ENCODE data around the gene FOXJ2. TPM values are rescaled to one million over a fixed set of nuclear protein-coding genes. Genes with fewer than 3 reads are reported as not detected.
"Not testable (repeated sequence)": the region's sequence is repeated elsewhere in the genome, so short reads cannot be mapped to it uniquely, and the experiment has no call there.

FOXJ2 gene
- polyA plus RNA-seq (2013, experiment 1 of 2), result 12.5 TPM
- 11.9 TPM for polyA plus RNA-seq (2013, experiment 2 of 2)

GRCh38 chr12:8032242-8033152 lies at the start of gene FOXJ2:
FOXJ2 (plus strand) TSS chr12:8032716; CDS start chr12:8039833, 7,117 bp downstream.
- whole genome bisulfite sequencing, result 1% methylated on average over 52 of the region's 93 CpGs
- DNase-seq, result peak; percentile 73
- Histone ChIP-seq H3K23ac (ENCODE audit: low read length in 2 of 2) (peak within 1 kb of the TSS in 1 of 2 experiments; percentile 97), H2BK12ac (ENCODE audit: low read length in 2 of 2) (peak within 1 kb of the TSS; percentile 59 to 80), H2BK15ac (ENCODE audit: low read depth, poor library complexity, severe bottlenecking) (peak within 1 kb of the TSS; percentile 87), H2BK120ac (ENCODE audit: low read depth, low read length) (peak within 1 kb of the TSS; percentile 66), H3K27me3 (ENCODE audit: control insufficient read depth in 1 of 2, insufficient read depth in 1 of 2, low read length in 2 of 2) (no peaks in the 10 kb centered on the region), H4K91ac (ENCODE audit: low read length) (peak within 1 kb of the TSS; percentile 77), H3K4ac (ENCODE audit: low read depth in 1 of 2, low read length in 2 of 2) (peak within 1 kb of the TSS; percentile 79 to 95), H4K8ac (ENCODE audit: low read length) (peak within 1 kb of the TSS; percentile 81), H3K4me1 (ENCODE audit: control insufficient read depth, insufficient read depth, low read depth, low read length) (peaks cover 14% of the 10 kb centered on the region), H2AK5ac (ENCODE audit: low read length, severe bottlenecking) (no peak within 1 kb of the TSS), H3K14ac (ENCODE audit: low read length in 2 of 2) (peak within 1 kb of the TSS in 1 of 2 experiments; percentile 86), H3K9me3 (ENCODE audit: control insufficient read depth, low read length) (no peaks in the 10 kb centered on the region), H3K4me3 (ENCODE audit: insufficient read depth in 1 of 2, low read depth in 1 of 2, low read length in 2 of 2) (peak within 1 kb of the TSS; percentile 82 to 89), H3K36me3 (ENCODE audit: control insufficient read depth in 1 of 2, insufficient read depth in 2 of 2, low read depth in 1 of 2, low read length in 2 of 2) (peaks cover 3 to 11% of the 10 kb centered on the region in 2 experiments), H2BK5ac (ENCODE audit: low read depth, low read length, poor library complexity, severe bottlenecking) (peak within 1 kb of the TSS; percentile 67), H3K4me2 (ENCODE audit: low read length, poor library complexity, severe bottlenecking) (peak within 1 kb of the TSS; percentile 94), H3K79me1 (replicated peaks; ENCODE audit: low read length, poor library complexity, severe bottlenecking) (peaks cover 26% of the 10 kb centered on the region), H3K9ac (ENCODE audit: low read length) (peak within 1 kb of the TSS; percentile 96), H3K27ac (ENCODE audit: low read length, poor library complexity, severe bottlenecking) (peak within 1 kb of the TSS; percentile 19), H2AFZ (ENCODE audit: low read depth, low read length) (peak within 1 kb of the TSS; percentile 91), H3K18ac (ENCODE audit: low read depth in 1 of 2, low read length in 2 of 2) (peak within 1 kb of the TSS; percentile 83 to 98)

- H3K9me3 ChIP-seq (ENCODE audit: control insufficient read depth, low read length); H3K23ac ChIP-seq (ENCODE audit: low read length in 2 of 2): not testable (repeated sequence)
Measured at GRCh38 chr12:7983019-7983418, 49.5 kb upstream of the FOXJ2 start.

GRCh38 chr12:7983460-7983859 lies 49.1 kb upstream of the FOXJ2 start:
- H2BK120ac ChIP-seq (ENCODE audit: low read depth, low read length); H3K36me3 ChIP-seq (ENCODE audit: control insufficient read depth in 1 of 2, insufficient read depth in 2 of 2, low read depth in 1 of 2, low read length in 2 of 2); H3K4me2 ChIP-seq (ENCODE audit: low read length, poor library complexity, severe bottlenecking); DNase-seq; H4K91ac ChIP-seq (ENCODE audit: low read length); H3K4ac ChIP-seq (ENCODE audit: low read depth in 1 of 2, low read length in 2 of 2); H3K9me3 ChIP-seq (ENCODE audit: control insufficient read depth, low read length); H3K4me1 ChIP-seq (ENCODE audit: control insufficient read depth, insufficient read depth, low read depth, low read length); H2BK12ac ChIP-seq (ENCODE audit: low read length in 2 of 2); H3K4me3 ChIP-seq (ENCODE audit: insufficient read depth in 1 of 2, low read depth in 1 of 2, low read length in 2 of 2); H3K27me3 ChIP-seq (ENCODE audit: control insufficient read depth in 1 of 2, insufficient read depth in 1 of 2, low read length in 2 of 2); H2AK5ac ChIP-seq (ENCODE audit: low read length, severe bottlenecking); H3K79me1 ChIP-seq (replicated peaks; ENCODE audit: low read length, poor library complexity, severe bottlenecking); H2BK15ac ChIP-seq (ENCODE audit: low read depth, poor library complexity, severe bottlenecking); H2BK5ac ChIP-seq (ENCODE audit: low read depth, low read length, poor library complexity, severe bottlenecking); H3K9ac ChIP-seq (ENCODE audit: low read length); H2AFZ ChIP-seq (ENCODE audit: low read depth, low read length); H3K14ac ChIP-seq (ENCODE audit: low read length in 2 of 2); H3K27ac ChIP-seq (ENCODE audit: low read length, poor library complexity, severe bottlenecking); H3K18ac ChIP-seq (ENCODE audit: low read depth in 1 of 2, low read length in 2 of 2); H4K8ac ChIP-seq (ENCODE audit: low read length); H3K23ac ChIP-seq (ENCODE audit: low read length in 2 of 2): not testable (repeated sequence)
- 86% methylated on average over 1 of the region's 1 CpG for WGBS

More at GRCh38 chr12:7983019-7983418, 49.5 kb upstream of the FOXJ2 start:
- not testable (repeated sequence) for H3K4ac ChIP-seq (ENCODE audit: low read depth in 1 of 2, low read length in 2 of 2); H3K18ac ChIP-seq (ENCODE audit: low read depth in 1 of 2, low read length in 2 of 2); H3K14ac ChIP-seq (ENCODE audit: low read length in 2 of 2); H2BK15ac ChIP-seq (ENCODE audit: low read depth, poor library complexity, severe bottlenecking); H3K27me3 ChIP-seq (ENCODE audit: control insufficient read depth in 1 of 2, insufficient read depth in 1 of 2, low read length in 2 of 2); H2BK12ac ChIP-seq (ENCODE audit: low read length in 2 of 2); H3K27ac ChIP-seq (ENCODE audit: low read length, poor library complexity, severe bottlenecking); H4K8ac ChIP-seq (ENCODE audit: low read length); H3K4me3 ChIP-seq (ENCODE audit: insufficient read depth in 1 of 2, low read depth in 1 of 2, low read length in 2 of 2); H2BK5ac ChIP-seq (ENCODE audit: low read depth, low read length, poor library complexity, severe bottlenecking); DNase-seq; H2BK120ac ChIP-seq (ENCODE audit: low read depth, low read length); H3K4me2 ChIP-seq (ENCODE audit: low read length, poor library complexity, severe bottlenecking); H2AK5ac ChIP-seq (ENCODE audit: low read length, severe bottlenecking); H3K9ac ChIP-seq (ENCODE audit: low read length); H3K4me1 ChIP-seq (ENCODE audit: control insufficient read depth, insufficient read depth, low read depth, low read length); H2AFZ ChIP-seq (ENCODE audit: low read depth, low read length); H4K91ac ChIP-seq (ENCODE audit: low read length); H3K36me3 ChIP-seq (ENCODE audit: control insufficient read depth in 1 of 2, insufficient read depth in 2 of 2, low read depth in 1 of 2, low read length in 2 of 2); H3K79me1 ChIP-seq (replicated peaks; ENCODE audit: low read length, poor library complexity, severe bottlenecking)
- WGBS, result 95% methylated on average over 10 of the region's 11 CpGs

- Histone ChIP-seq H3K18ac (ENCODE audit: low read depth in 1 of 2, low read length in 2 of 2) (no peak overlapping the region), H2AFZ (ENCODE audit: low read depth, low read length) (no peak overlapping the region), H3K4me2 (ENCODE audit: low read length, poor library complexity, severe bottlenecking) (no peak overlapping the region), H2AK5ac (ENCODE audit: low read length, severe bottlenecking) (no peak overlapping the region), H4K91ac (ENCODE audit: low read length) (no peak overlapping the region), H3K79me1 (replicated peaks; ENCODE audit: low read length, poor library complexity, severe bottlenecking) (no peaks in the 10 kb centered on the region), H3K14ac (ENCODE audit: low read length in 2 of 2) (no peak overlapping the region), H3K27ac (ENCODE audit: low read length, poor library complexity, severe bottlenecking) (no peak overlapping the region), H3K4me1 (ENCODE audit: control insufficient read depth, insufficient read depth, low read depth, low read length) (no peaks in the 10 kb centered on the region), H2BK12ac (ENCODE audit: low read length in 2 of 2) (no peak overlapping the region), H4K8ac (ENCODE audit: low read length) (no peak overlapping the region), H3K36me3 (ENCODE audit: control insufficient read depth in 1 of 2, insufficient read depth in 2 of 2, low read depth in 1 of 2, low read length in 2 of 2) (no peaks in the 10 kb centered on the region), H3K27me3 (ENCODE audit: control insufficient read depth in 1 of 2, insufficient read depth in 1 of 2, low read length in 2 of 2) (no peaks in the 10 kb centered on the region), H3K4ac (ENCODE audit: low read depth in 1 of 2, low read length in 2 of 2) (no peak overlapping the region), H2BK5ac (ENCODE audit: low read depth, low read length, poor library complexity, severe bottlenecking) (no peak overlapping the region), H3K23ac (ENCODE audit: low read length in 2 of 2) (no peak overlapping the region), H2BK15ac (ENCODE audit: low read depth, poor library complexity, severe bottlenecking) (no peak overlapping the region), H3K4me3 (ENCODE audit: insufficient read depth in 1 of 2, low read depth in 1 of 2, low read length in 2 of 2) (no peak overlapping the region), H2BK120ac (ENCODE audit: low read depth, low read length) (no peak overlapping the region), H3K9ac (ENCODE audit: low read length) (no peak overlapping the region), H3K9me3 (ENCODE audit: control insufficient read depth, low read length) (no peaks in the 10 kb centered on the region)
- no peak for DNase-seq
- 90% methylated on average over 4 of the region's 5 CpGs for WGBS
Measured at GRCh38 chr12:7984900-7985299, 47.6 kb upstream of the FOXJ2 start.

Measured in mesenchymal stem cell (in vitro differentiated cells and primary cell).